B cell (primary cell): ENCODE data around the gene CRYAA. TPM values are rescaled to one million over a fixed set of nuclear protein-coding genes. Genes with fewer than 3 reads are reported as not detected.
"Not testable (repeated sequence)": the region's sequence is repeated elsewhere in the genome, so short reads cannot be mapped to it uniquely, and the experiment has no call there.

Source experiments
- ATAC-seq: fragments of 200-7000 bp; cut with Tn5 transposase; one replicate; pipeline ENCODE4 v1.10.0; 2021; ENCODE audit warnings: low read depth, mild to moderate bottlenecking, moderate number of reproducible peaks, moderate library complexity
- CTCF ChIA-PET: fragments of 350-600 bp; sonication (Branson Sonifier 250); formaldehyde crosslinking; loops from one replicate; lab custom pipeline; 2021; ENCODE audit warnings: antibody characterized with exemption, inconsistent platforms; lab: Charles Lee
- POLR2A ChIA-PET: fragments of 350-600 bp; sonication (Branson Sonifier 250); formaldehyde crosslinking; loops from one replicate; lab custom pipeline; 2021; ENCODE audit warnings: antibody characterized with exemption; lab: Charles Lee
- DNase-seq: peaks from one replicate; pipeline ENCODE4 v3.0.0; 2013
- H2AFZ ChIP-seq: 2 replicates; pipeline ENCODE4 v1.6.1; 2012; ENCODE audit warnings: mild to moderate bottlenecking, low read depth, low read length; ENCODE audit not compliant: insufficient read depth, poor library complexity, severe bottlenecking
- H3K27ac ChIP-seq, 2 donors: 1 replicate in 1 of 2; 2 replicates in 1 of 2; pipeline ENCODE4 v1.5.1; 2012 to 2013; ENCODE audit warnings: low read length in 2 of 2, mild to moderate bottlenecking in 2 of 2, moderate library complexity in 1 of 2
- H3K27me3 ChIP-seq, 4 experiments: fragments of 200-600 bp in 1 of 4; sonication (generic) in 1 of 4; replicated peaks in 1 of 4; 1 replicate in 2 of 4; 2 replicates in 2 of 4; pipeline versions ENCODE4 v1.6.1 to v1.7.0; 2013 to 2016; ENCODE audit warnings: low read length in 3 of 4, mild to moderate bottlenecking in 2 of 4, mixed read lengths in 1 of 4, moderate library complexity in 1 of 4; ENCODE audit not compliant: insufficient read depth in 4 of 4, control insufficient read depth in 3 of 4; ENCODE audit errors: control extremely low read depth in 1 of 4
- H3K36me3 ChIP-seq, 2 experiments: replicated peaks in 1 of 2; 1 replicate in 1 of 2; 2 replicates in 1 of 2; pipeline versions ENCODE4 v1.6.1 to v1.7.1; 2013; ENCODE audit warnings: low read length in 1 of 2; ENCODE audit not compliant: insufficient read depth in 2 of 2, control insufficient read depth in 1 of 2; ENCODE audit errors: control extremely low read depth in 1 of 2, extremely low read depth in 1 of 2
- H3K4me1 ChIP-seq, 2 donors: fragments of 200-600 bp in 1 of 2; sonication (generic) in 1 of 2; 1 replicate in 1 of 2; 2 replicates in 1 of 2; pipeline versions ENCODE4 v1.5.1 to v1.6.1; 2013 to 2017; ENCODE audit warnings: low read length in 2 of 2; ENCODE audit not compliant: control insufficient read depth in 2 of 2, insufficient read depth in 2 of 2
- H3K4me2 ChIP-seq: replicated peaks from 2 replicates; pipeline ENCODE3; 2012; ENCODE audit warnings: mild to moderate bottlenecking, low read depth, low read length; ENCODE audit not compliant: poor library complexity, severe bottlenecking
- H3K4me3 ChIP-seq, 5 experiments: fragments of 200-600 bp in 1 of 5; sonication (generic) in 1 of 5; 1 replicate in 3 of 5; 2 replicates in 2 of 5; pipeline versions ENCODE4 v1.5.1 to v1.7.0; 2011 to 2016; ENCODE audit warnings: low read length in 4 of 5, mild to moderate bottlenecking in 4 of 5, low read depth in 2 of 5, control low read depth in 1 of 5, moderate library complexity in 1 of 5; ENCODE audit not compliant: insufficient read depth in 1 of 5; ENCODE audit errors: control extremely low read depth in 1 of 5, extremely low read depth in 1 of 5
- H3K79me2 ChIP-seq: fragments of 200-600 bp; sonication (generic); one replicate; pipeline ENCODE4 v1.6.0; 2016; ENCODE audit warnings: low read length; ENCODE audit not compliant: control insufficient read depth, insufficient read depth
- H3K9ac ChIP-seq: fragments of 200-600 bp; sonication (generic); 2 replicates; pipeline ENCODE4 v1.6.1; 2017; ENCODE audit warnings: mild to moderate bottlenecking, low read length, moderate library complexity
- H3K9me3 ChIP-seq, 3 donors: one replicate each; pipeline versions ENCODE4 v1.6.1 to v1.7.1; 2013; ENCODE audit warnings: low read length in 2 of 3; ENCODE audit not compliant: control insufficient read depth in 2 of 3, insufficient read depth in 1 of 3; ENCODE audit errors: control extremely low read depth in 1 of 3
- H4K20me1 ChIP-seq: 2 replicates; pipeline ENCODE4 v1.6.0; 2012; ENCODE audit warnings: mild to moderate bottlenecking, low read length; ENCODE audit not compliant: insufficient read depth, control insufficient read depth, poor library complexity, severe bottlenecking
- H3K27ac Mint-ChIP-seq: one replicate; pipeline ENCODE4 v1.8.0; 2021; ENCODE audit warnings: mixed read lengths
- H3K27me3 Mint-ChIP-seq: one replicate; pipeline ENCODE4 v1.8.0; 2021; ENCODE audit warnings: mixed read lengths
- H3K4me1 Mint-ChIP-seq: one replicate; pipeline ENCODE4 v1.8.0; 2021; ENCODE audit warnings: mixed read lengths
- H3K4me3 Mint-ChIP-seq: one replicate; pipeline ENCODE4 v1.8.0; 2021; ENCODE audit warnings: mixed read lengths
- H3K9me3 Mint-ChIP-seq: one replicate; pipeline ENCODE4 v1.8.0; 2022; ENCODE audit warnings: mixed read lengths; ENCODE audit not compliant: insufficient read depth
- WGBS: methylation state at CpG from one replicate; pipeline ENCODE4 v1.1.5; 2013; ENCODE audit warnings: missing lambda C conversion rate; ENCODE audit not compliant: insufficient coverage; 5-methylcytosine and 5-hydroxymethylcytosine counted together
- intact Hi-C: fragments of 100-400 bp; cut with micrococcal nuclease; formaldehyde crosslinking; loops from one replicate; pipeline ENCODE4 v1.10.0; 2022
- polyA plus RNA-seq: library from polyadenylated mRNA; depleted of rRNA; stranded (reverse); fragments of >200 nt; gene quantifications from 2 replicates; pipeline ENCODE4 v1.2.3, GENCODE V29; 2012
- total RNA-seq, 2 donors: library from RNA; stranded (reverse); fragments of 120-200 nt in 1 of 2; gene quantifications; 1 replicate in 1 of 2; 2 replicates in 1 of 2; pipeline versions ENCODE4 v1.2.3 to v1.2.4, GENCODE V29; 2013 to 2022

CRYAA gene
- total and polyA plus RNA-seq, 2 donors (not counting 1 experiment from before 2014, with no cell fraction given), result not detected

DNA sequence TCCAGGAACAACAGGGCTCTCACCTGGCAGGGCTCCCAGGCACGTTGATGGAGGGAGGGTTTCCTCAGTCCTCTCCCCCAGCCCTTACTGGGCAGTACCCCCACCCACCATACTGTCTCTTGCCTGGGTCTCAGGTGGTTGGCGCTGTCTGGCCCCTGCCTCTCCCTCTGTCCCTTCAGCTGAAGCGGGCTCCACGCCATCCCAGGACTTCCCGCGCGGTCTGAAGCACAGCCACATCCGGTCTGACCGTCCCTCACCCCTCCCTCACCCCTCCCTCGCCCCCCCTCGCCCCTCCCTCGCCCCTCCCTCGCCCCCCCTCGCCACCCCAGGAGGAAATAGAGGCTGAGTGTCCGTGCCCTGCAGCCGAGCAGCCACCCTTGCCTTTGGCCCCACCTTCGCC is 27.4 kb upstream of the CRYAA start:
- DNase-seq, H3K27me3 ChIP-seq, H2AFZ ChIP-seq, H3K4me3 ChIP-seq, H3K27me3 Mint-ChIP-seq, ATAC-seq, H3K4me3 Mint-ChIP-seq, H3K27ac ChIP-seq, H3K4me2 ChIP-seq, H3K9ac ChIP-seq, H3K36me3 ChIP-seq, H3K4me1 ChIP-seq, H3K4me1 Mint-ChIP-seq, H3K27ac Mint-ChIP-seq, H3K9me3 Mint-ChIP-seq, intact Hi-C loops, H4K20me1 ChIP-seq, H3K9me3 ChIP-seq, POLR2A ChIA-PET, H3K79me2 ChIP-seq, CTCF ChIA-PET: not testable (repeated sequence)
- WGBS, result no CpG with 5 or more reads among the region's 17 CpGs

DNA sequence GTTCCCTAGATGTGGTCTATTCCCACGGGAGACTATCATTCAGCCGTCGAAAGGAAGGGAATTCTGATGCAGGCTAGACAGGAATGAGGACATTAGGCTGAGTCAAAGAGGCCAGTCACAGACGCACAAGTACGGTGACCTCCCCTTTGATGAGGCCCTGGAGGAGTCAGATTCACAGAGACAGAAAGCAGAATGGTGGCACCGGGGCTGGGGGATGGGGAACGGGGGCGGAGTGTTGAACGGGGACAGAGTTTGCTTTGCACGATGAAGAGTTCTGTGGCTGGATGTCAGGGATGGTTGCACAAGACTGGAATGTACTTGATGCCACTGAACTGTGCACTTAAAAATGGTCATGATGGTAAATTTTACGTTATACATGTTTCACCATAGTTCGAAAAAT is 22.2 kb upstream of the CRYAA start:
- H3K4me1 ChIP-seq, H3K4me2 ChIP-seq, H4K20me1 ChIP-seq, H3K27ac Mint-ChIP-seq, POLR2A ChIA-PET, CTCF ChIA-PET, H3K9ac ChIP-seq, H3K79me2 ChIP-seq, H3K4me3 Mint-ChIP-seq, H3K27me3 ChIP-seq, H3K9me3 ChIP-seq, ATAC-seq, H3K4me1 Mint-ChIP-seq, H3K36me3 ChIP-seq, intact Hi-C loops, H2AFZ ChIP-seq, H3K4me3 ChIP-seq, H3K27me3 Mint-ChIP-seq, H3K27ac ChIP-seq, H3K9me3 Mint-ChIP-seq, DNase-seq: not testable (repeated sequence)
- no CpG with 5 or more reads among the region's 12 CpGs for WGBS

DNA sequence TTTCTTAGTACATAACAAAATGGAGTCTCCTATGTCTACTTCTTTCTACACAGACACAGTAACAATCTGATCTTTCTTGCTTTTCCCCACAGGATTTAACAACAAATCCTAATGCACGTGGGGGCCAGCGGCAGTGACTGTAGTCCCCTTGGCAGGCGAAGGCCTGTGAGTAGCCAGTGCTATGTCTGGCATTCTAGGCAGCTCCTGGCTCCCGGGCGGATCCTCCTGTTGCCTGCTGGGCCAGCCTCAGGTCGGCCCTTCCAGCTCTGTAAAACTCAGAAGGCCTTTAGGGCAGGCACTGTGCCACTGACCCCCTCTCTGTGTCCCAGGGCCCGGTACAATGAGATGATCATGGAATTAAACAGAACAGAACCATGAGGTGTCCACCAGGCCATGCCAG is 20.8 kb upstream of the CRYAA start:
- H3K36me3 ChIP-seq, H3K4me3 Mint-ChIP-seq, H3K4me1 ChIP-seq, H3K4me2 ChIP-seq, H4K20me1 ChIP-seq, H3K27ac Mint-ChIP-seq, CTCF ChIA-PET, H3K27ac ChIP-seq, H3K9ac ChIP-seq, H3K27me3 ChIP-seq, H3K9me3 ChIP-seq, H2AFZ ChIP-seq, POLR2A ChIA-PET, DNase-seq, H3K27me3 Mint-ChIP-seq, H3K79me2 ChIP-seq, H3K9me3 Mint-ChIP-seq, intact Hi-C loops, ATAC-seq, H3K4me3 ChIP-seq, H3K4me1 Mint-ChIP-seq: not testable (repeated sequence)
- no CpG with 5 or more reads among the region's 7 CpGs for WGBS

DNA sequence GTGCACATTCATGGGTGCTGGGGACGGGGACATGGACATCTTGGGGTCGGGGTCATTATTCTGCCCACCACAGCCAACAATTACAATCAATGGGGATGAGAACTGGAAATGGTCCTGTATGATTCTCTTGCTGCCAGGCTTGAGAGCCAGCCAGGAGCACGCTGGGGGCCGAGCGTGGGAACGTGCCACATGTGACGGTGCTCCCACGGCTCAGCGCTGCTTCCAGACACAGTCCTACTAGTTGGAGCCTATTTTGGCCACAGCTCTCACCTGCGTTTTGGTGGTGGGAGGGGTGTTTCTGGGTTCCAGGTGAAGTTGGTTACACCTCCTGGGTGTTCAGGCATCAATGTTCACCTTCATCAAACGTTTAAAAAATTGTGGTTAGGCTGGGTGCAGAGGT is 19.5 kb upstream of the CRYAA start:
- H3K4me1 Mint-ChIP-seq, DNase-seq, H3K4me2 ChIP-seq, CTCF ChIA-PET, H3K27ac ChIP-seq, H3K9me3 ChIP-seq, ATAC-seq, H2AFZ ChIP-seq, H3K4me3 ChIP-seq, intact Hi-C loops, H3K27me3 Mint-ChIP-seq, H3K27me3 ChIP-seq, POLR2A ChIA-PET, H3K4me1 ChIP-seq, H3K36me3 ChIP-seq, H3K9ac ChIP-seq, H3K4me3 Mint-ChIP-seq, H3K27ac Mint-ChIP-seq, H3K9me3 Mint-ChIP-seq, H3K79me2 ChIP-seq, H4K20me1 ChIP-seq: not testable (repeated sequence)
- no CpG with 5 or more reads among the region's 11 CpGs for WGBS
